PC-3 (cell line): ENCODE data around the gene LBX1. TPM values are rescaled to one million over a fixed set of nuclear protein-coding genes. Genes with fewer than 3 reads are reported as not detected.

ENCODE experiments used
- ATAC-seq: fragments of 200-7000 bp; cut with Tn5 transposase; 2 replicates; pipeline ENCODE4 v1.9.1; 2020; ENCODE audit warnings: mild to moderate bottlenecking, moderate library complexity
- BruUV-seq: library from RNA; stranded (reverse); fragments of 400-500 nt; replicated peaks from 2 replicates; lab custom pipeline; 2021; lab: Mats Ljungman, UMichigan
- CTCF ChIA-PET: fragments of 300-600 bp; sonication (Branson Sonifier 250); formaldehyde crosslinking; loops from one replicate; lab custom pipeline; 2022; ENCODE audit warnings: antibody characterized with exemption; lab: Charles Lee
- POLR2A ChIA-PET: fragments of 300-600 bp; sonication (Branson Sonifier 250); formaldehyde crosslinking; loops from one replicate; lab custom pipeline; 2022; ENCODE audit warnings: antibody characterized with exemption; ENCODE audit not compliant: unreplicated experiment; lab: Charles Lee
- DNase-seq: peaks from one replicate; pipeline ENCODE4 v3.0.0-alpha.2; 2015
- H2AFZ ChIP-seq: fragments of 300-600 bp; sonication (generic); 2 replicates; pipeline ENCODE4 v1.6.0; 2016; ENCODE audit warnings: antibody characterized with exemption, low read length
- H3F3A ChIP-seq: fragments of 300-600 bp; sonication (generic); one replicate; pipeline ENCODE4 v1.6.0; 2017; ENCODE audit warnings: antibody characterized with exemption, low read length, control low read depth, mild to moderate bottlenecking; ENCODE audit not compliant: unreplicated experiment
- H3K27ac ChIP-seq: fragments of 300-600 bp; sonication (generic); 2 replicates; pipeline ENCODE4 v1.5.1; 2016; ENCODE audit warnings: mild to moderate bottlenecking, low read length
- H3K27me3 ChIP-seq: fragments of 300-600 bp; sonication (generic); 2 replicates; pipeline ENCODE4 v1.6.1; 2016; ENCODE audit warnings: low read length, mixed read lengths
- H3K36me3 ChIP-seq: fragments of 300-600 bp; sonication (generic); 2 replicates; pipeline ENCODE4 v1.6.1; 2016; ENCODE audit warnings: low read depth, mixed run types, low read length, mixed read lengths
- H3K4me1 ChIP-seq: fragments of 300-600 bp; sonication (generic); 2 replicates; pipeline ENCODE4 v1.5.1; 2016; ENCODE audit warnings: low read length; ENCODE audit not compliant: insufficient read depth
- H3K4me2 ChIP-seq: fragments of 300-600 bp; sonication (generic); 2 replicates; pipeline ENCODE4 v1.6.0; 2016; ENCODE audit warnings: low read length
- H3K4me3 ChIP-seq: fragments of 300-600 bp; sonication (generic); 2 replicates; pipeline ENCODE4 v1.5.1; 2016; ENCODE audit warnings: mild to moderate bottlenecking, low read length, mixed read lengths
- H3K79me2 ChIP-seq: fragments of 300-600 bp; sonication (generic); 2 replicates; pipeline ENCODE4 v1.6.1; 2017; ENCODE audit warnings: low read length, mixed read lengths
- H3K9ac ChIP-seq: fragments of 300-600 bp; sonication (generic); 2 replicates; pipeline ENCODE4 v1.6.0; 2016; ENCODE audit warnings: mild to moderate bottlenecking, low read length
- H3K9me2 ChIP-seq: fragments of 300-600 bp; sonication (generic); replicated peaks from 2 replicates; pipeline ENCODE4 v1.6.1; 2016; ENCODE audit warnings: mixed run types, low read length, mixed read lengths
- H3K9me3 ChIP-seq: fragments of 300-600 bp; sonication (generic); 2 replicates; pipeline ENCODE4 v1.6.1; 2016; ENCODE audit warnings: low read length, mixed read lengths
- H4K20me1 ChIP-seq: fragments of 300-600 bp; sonication (generic); 2 replicates; pipeline ENCODE4 v1.6.1; 2016; ENCODE audit warnings: low read length, mixed read lengths
- CTCF ChIP-seq: fragments of 300-600 bp; sonication (generic); conservative IDR thresholded peaks from 2 replicates; pipeline ENCODE4 v1.5.1; 2017; ENCODE audit warnings: antibody characterized with exemption, low read depth, mild to moderate bottlenecking, low read length
- EZH2 ChIP-seq: fragments of 300-600 bp; sonication (generic); IDR thresholded peaks from one replicate; pipeline ENCODE4 v1.6.1; 2017; ENCODE audit warnings: antibody characterized with exemption, mild to moderate bottlenecking, low read length; ENCODE audit not compliant: unreplicated experiment
- EZH2phosphoT487 ChIP-seq: fragments of 300-600 bp; sonication (generic); IDR thresholded peaks from 2 replicates; pipeline ENCODE4 v1.6.1; 2018; ENCODE audit warnings: mild to moderate bottlenecking, antibody characterized with exemption, low read length, borderline replicate concordance
- intact Hi-C: fragments of 100-400 bp; cut with micrococcal nuclease; formaldehyde crosslinking; loops from 2 replicates; pipeline ENCODE4 v1.9.0; 2023
- total RNA-seq: library from RNA; depleted of rRNA; stranded (reverse); fragments of >200 nt; gene quantifications from 2 replicates; pipeline ENCODE4 v1.2.3, GENCODE V29; 2014

LBX1 gene
- total RNA-seq, 1 experiment from 2014 or later: not detected

- TF ChIP-seq CTCF (no peak), EZH2phosphoT487 (no peak), EZH2 (no peak)
- DNase-seq (peak; percentile 32), ATAC-seq (no peak)
- H3K4me3 ChIP-seq: no peak overlapping the region
- H3K4me1 ChIP-seq: no peaks in the 10 kb centered on the region
- BruUV-seq: no TSS peak
- H4K20me1 ChIP-seq: no peaks in the 10 kb centered on the region
- H3K27me3 ChIP-seq: no peaks in the 10 kb centered on the region
- H3K9ac ChIP-seq: no peak overlapping the region
- no peaks in the 10 kb centered on the region for H3F3A ChIP-seq
- CTCF ChIA-PET: no interaction called here
- no peak overlapping the region for H3K27ac ChIP-seq
- no peak overlapping the region for H2AFZ ChIP-seq
- no peaks in the 10 kb centered on the region for H3K9me2 ChIP-seq
- no peaks in the 10 kb centered on the region for H3K36me3 ChIP-seq
- POLR2A ChIA-PET: interaction anchor here (0.7 kb wide), 1 partner anchor 1287 kb away, joined by 3 read pairs; no protein-coding TSS in a partner anchor
- H3K9me3 ChIP-seq: no peaks in the 10 kb centered on the region
- no peaks in the 10 kb centered on the region for H3K79me2 ChIP-seq
- H3K4me2 ChIP-seq: no peak overlapping the region
- intact Hi-C loops: loop anchor here (2.0 kb wide), 1 partner anchor 40 kb away; no protein-coding TSS in a partner anchor
Observed at GRCh38 chr10:101258179-101258885, 29.1 kb upstream of the LBX1 start.

GRCh38 chr10:101257491-101257890, 28.2 kb upstream of the LBX1 start:
- intact Hi-C loops: no loop called here
- no peak overlapping the region for H3K27ac ChIP-seq
- ChIA-PET CTCF (no interaction called here), POLR2A (interaction anchor here (0.7 kb wide), 2 partner anchors 8 to 1288 kb away, joined by 3 to 13 read pairs; no protein-coding TSS in a partner anchor)
- H3K9ac ChIP-seq: no peak overlapping the region
- ATAC-seq: no peak
- H3K27me3 ChIP-seq: no peaks in the 10 kb centered on the region
- H3F3A ChIP-seq: no peaks in the 10 kb centered on the region
- no peak for DNase-seq
- H3K9me3 ChIP-seq: no peaks in the 10 kb centered on the region
- H3K4me2 ChIP-seq: no peak overlapping the region
- TF ChIP-seq CTCF (no peak), EZH2 (no peak), EZH2phosphoT487 (no peak)
- no TSS peak for BruUV-seq
- no peaks in the 10 kb centered on the region for H3K36me3 ChIP-seq
- H3K4me3 ChIP-seq: no peak overlapping the region
- no peaks in the 10 kb centered on the region for H3K9me2 ChIP-seq
- H3K79me2 ChIP-seq: no peaks in the 10 kb centered on the region
- no peaks in the 10 kb centered on the region for H3K4me1 ChIP-seq
- no peak overlapping the region for H2AFZ ChIP-seq
- H4K20me1 ChIP-seq: no peaks in the 10 kb centered on the region

- CTCF ChIA-PET: no interaction called here
- POLR2A ChIA-PET: interaction anchor here (0.7 kb wide), 1 partner anchor 8 kb away, joined by 13 read pairs; no protein-coding TSS in a partner anchor
- DNase-seq (no peak), ATAC-seq (no peak)
- no peak overlapping the region for H2AFZ ChIP-seq
- no peaks in the 10 kb centered on the region for H3K9me3 ChIP-seq
- BruUV-seq: no TSS peak
- H3K9ac ChIP-seq: no peak overlapping the region
- H3K27me3 ChIP-seq: no peaks in the 10 kb centered on the region
- H3K4me1 ChIP-seq: no peaks in the 10 kb centered on the region
- no peak overlapping the region for H3K27ac ChIP-seq
- H3F3A ChIP-seq: no peaks in the 10 kb centered on the region
- H3K79me2 ChIP-seq: no peaks in the 10 kb centered on the region
- H3K4me3 ChIP-seq: no peak overlapping the region
- H3K36me3 ChIP-seq: no peaks in the 10 kb centered on the region
- no peak overlapping the region for H3K4me2 ChIP-seq
- intact Hi-C loops: no loop called here
- TF ChIP-seq CTCF: no peak
- no peak for TF ChIP-seq EZH2
- TF ChIP-seq EZH2phosphoT487: no peak
- no peaks in the 10 kb centered on the region for H4K20me1 ChIP-seq
- no peaks in the 10 kb centered on the region for H3K9me2 ChIP-seq
Observed at GRCh38 chr10:101257084-101257483, 27.8 kb upstream of the LBX1 start.
